ENCODE data around the gene NTM. TPM values are rescaled to one million over a fixed set of nuclear protein-coding genes. Genes with fewer than 3 reads are reported as not detected.

NTM gene
- total and polyA plus RNA-seq, 8 donors = 0.04 to 4.4 (median 0.50) TPM

DNA sequence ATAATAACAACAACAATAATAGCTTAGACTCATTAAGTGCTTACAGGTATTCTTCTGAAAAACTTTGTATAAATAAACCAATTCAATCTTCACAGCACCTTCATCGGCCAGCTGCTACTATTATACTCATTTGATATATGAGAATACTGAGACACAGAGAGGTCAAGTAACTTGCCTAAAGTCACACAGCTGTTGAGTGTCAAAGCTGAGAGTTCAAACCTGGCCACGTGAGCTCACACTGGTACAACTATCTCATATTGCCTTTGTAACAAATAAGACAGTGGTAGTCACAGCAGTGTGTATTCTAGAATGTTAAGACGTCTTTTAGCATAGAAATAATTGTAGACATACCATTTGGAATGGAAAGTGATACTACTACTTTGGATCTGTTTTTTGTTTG lies 268.5 kb downstream of the NTM start:
- TF ChIP-seq, protein P1, sequence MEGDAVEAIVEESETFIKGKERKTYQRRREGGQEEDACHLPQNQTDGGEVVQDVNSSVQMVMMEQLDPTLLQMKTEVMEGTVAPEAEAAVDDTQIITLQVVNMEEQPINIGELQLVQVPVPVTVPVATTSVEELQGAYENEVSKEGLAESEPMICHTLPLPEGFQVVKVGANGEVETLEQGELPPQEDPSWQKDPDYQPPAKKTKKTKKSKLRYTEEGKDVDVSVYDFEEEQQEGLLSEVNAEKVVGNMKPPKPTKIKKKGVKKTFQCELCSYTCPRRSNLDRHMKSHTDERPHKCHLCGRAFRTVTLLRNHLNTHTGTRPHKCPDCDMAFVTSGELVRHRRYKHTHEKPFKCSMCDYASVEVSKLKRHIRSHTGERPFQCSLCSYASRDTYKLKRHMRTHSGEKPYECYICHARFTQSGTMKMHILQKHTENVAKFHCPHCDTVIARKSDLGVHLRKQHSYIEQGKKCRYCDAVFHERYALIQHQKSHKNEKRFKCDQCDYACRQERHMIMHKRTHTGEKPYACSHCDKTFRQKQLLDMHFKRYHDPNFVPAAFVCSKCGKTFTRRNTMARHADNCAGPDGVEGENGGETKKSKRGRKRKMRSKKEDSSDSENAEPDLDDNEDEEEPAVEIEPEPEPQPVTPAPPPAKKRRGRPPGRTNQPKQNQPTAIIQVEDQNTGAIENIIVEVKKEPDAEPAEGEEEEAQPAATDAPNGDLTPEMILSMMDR (IDR thresholded peaks at IDR 0.05) = no peak
- no peaks in the 10 kb centered on the region for H3K36me3 ChIP-seq
- WGBS, 2 donors = 53 to 76% methylated on average over 3 of the region's 3 CpGs
- no peak overlapping the region for H3K4me3 ChIP-seq
- H3K27ac ChIP-seq = no peak overlapping the region
- H3K27me3 ChIP-seq = no peaks in the 10 kb centered on the region
- FAIRE-seq (no peak), DNase-seq (no peak), ATAC-seq (no peak)
- H3K9me3 ChIP-seq = no peaks in the 10 kb centered on the region
- intact Hi-C loops (cut with DNase I) = no loop called here
- no peaks in the 10 kb centered on the region for H3K4me1 ChIP-seq

DNA sequence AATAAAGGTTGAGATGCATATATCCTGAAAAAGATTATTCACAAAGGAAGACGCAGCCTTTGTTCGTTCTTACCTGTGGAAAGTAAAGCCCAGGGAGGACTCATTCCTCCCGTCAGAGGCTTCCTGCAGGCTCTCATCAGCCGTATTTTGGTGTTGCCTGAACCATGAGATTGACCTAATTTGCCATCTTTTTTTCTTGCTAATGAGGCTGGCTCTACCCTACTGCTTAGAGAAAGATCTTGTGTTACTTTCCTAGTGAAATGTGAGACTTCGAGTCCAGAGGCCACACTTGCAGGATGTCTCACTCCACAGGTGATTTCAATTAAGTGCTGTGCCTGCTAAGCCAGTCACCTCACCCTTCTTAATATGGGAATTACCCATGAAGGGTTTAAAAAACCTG lies 269.9 kb downstream of the NTM start:
- intact Hi-C loops (cut with DNase I) = no loop called here
- Histone ChIP-seq H3K9me3 (no peaks in the 10 kb centered on the region), H3K27me3 (no peaks in the 10 kb centered on the region), H3K4me3 (no peak overlapping the region), H3K36me3 (no peaks in the 10 kb centered on the region), H3K4me1 (no peaks in the 10 kb centered on the region), H3K27ac (no peak overlapping the region)
- ATAC-seq (no peak), FAIRE-seq (no peak), DNase-seq (no peak)
- TF ChIP-seq, protein P1 (IDR thresholded peaks at IDR 0.05) = no peak
- 43 to 48% methylated on average over 5 of the region's 5 CpGs for WGBS, 2 donors

DNA sequence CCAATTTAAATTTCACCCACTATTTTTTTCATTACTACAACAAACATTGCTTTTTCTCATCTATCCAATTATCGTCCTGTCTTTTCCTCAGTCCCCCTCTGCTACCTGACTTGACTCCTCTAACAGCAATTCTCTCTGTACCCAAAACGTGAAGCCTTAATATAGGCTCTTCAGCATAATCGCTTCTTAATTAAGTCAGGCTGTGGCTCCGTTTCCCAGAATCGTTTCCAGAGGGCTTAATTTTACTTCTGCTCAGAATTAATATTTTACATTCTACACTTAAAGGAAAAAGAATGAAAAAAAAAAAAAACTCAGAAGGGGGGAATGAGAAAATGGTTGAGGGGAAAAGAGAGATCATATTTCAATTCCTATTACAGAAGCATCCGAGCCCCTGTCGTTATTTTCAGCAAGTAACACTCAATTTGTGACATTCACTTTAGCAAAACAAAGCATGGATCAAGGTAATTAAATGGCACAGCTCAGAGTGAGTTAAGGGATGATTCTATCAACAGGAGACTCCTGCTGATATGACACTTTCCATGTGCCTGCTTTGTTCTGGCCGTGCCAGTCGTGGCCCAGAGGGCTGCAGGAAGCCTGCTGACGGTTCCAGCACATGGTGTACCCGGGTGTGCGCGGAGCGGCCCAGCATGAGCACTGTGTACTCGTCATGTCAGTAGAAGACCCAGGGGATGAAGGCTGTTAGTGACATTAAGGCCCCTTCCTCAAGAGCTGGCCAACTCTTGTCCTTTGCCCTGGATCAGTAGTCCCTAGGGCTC lies 272.5 kb downstream of the NTM start:
- 57 to 59% methylated on average over 15 of the region's 15 CpGs for WGBS, 2 donors
- DNase-seq (no peak), FAIRE-seq (no peak)

DNA sequence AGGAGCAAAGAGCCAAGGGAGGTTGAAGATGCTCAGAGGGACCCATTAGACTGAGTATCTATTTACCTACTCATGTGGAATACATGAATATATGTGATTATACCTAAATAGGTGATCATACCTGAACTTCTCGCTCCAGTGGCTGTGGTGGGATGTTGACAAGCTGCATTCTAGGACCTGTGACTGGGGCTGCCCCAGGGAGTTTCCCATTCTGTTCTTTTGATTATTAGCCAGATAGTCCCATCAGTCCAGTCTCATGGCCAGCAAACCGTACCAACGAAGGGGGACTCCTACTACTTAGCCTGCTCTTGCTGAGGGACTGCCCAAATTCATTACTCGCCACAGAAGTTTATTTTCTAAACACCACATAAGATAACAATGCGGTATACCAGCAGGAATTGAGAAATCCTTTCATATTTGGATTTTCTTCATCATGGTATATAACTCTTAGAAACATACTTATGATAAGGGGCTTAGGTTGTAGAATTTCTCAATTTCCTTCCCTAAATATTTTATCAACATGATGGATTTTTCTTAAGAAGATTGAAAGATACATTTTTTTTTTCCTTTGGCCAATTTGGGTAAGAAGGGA lies 273.9 kb downstream of the NTM start:
- no peak overlapping the region for H3K27ac ChIP-seq
- FAIRE-seq (no peak), ATAC-seq (no peak)

More for the DNA sequence above, 272.5 kb downstream of the NTM start:
- Histone ChIP-seq H3K4me3 (no peak overlapping the region), H3K36me3 (no peaks in the 10 kb centered on the region), H3K27ac (no peak overlapping the region), H3K4me1 (no peaks in the 10 kb centered on the region), H3K27me3 (no peaks in the 10 kb centered on the region), H3K9me3 (no peaks in the 10 kb centered on the region)
- TF ChIP-seq, protein P1 (IDR thresholded peaks at IDR 0.05) = no peak
- no peak for ATAC-seq
- intact Hi-C loops (cut with DNase I) = no loop called here

More for the DNA sequence above, 273.9 kb downstream of the NTM start:
- WGBS, 2 donors = 62 to 68% methylated on average over 5 of the region's 5 CpGs
- Histone ChIP-seq H3K27me3 (no peaks in the 10 kb centered on the region), H3K9me3 (no peaks in the 10 kb centered on the region), H3K4me3 (no peak overlapping the region), H3K4me1 (no peaks in the 10 kb centered on the region), H3K36me3 (no peaks in the 10 kb centered on the region)
- intact Hi-C loops (cut with DNase I) = no loop called here
- DNase-seq = no peak
- TF ChIP-seq, protein P1 (IDR thresholded peaks at IDR 0.05) = no peak
